ENCODE data around the gene GSTT2B.

Gene GSTT2B

GRCh38 chr22:23915290-23915689, 45.7 kb downstream of the GSTT2B start:
- no peak for TF ChIP-seq CTCF (IDR thresholded peaks at IDR 0.05; ENCODE audit: borderline replicate concordance, control extremely low read depth, extremely low read depth, insufficient read depth, missing control alignments)
- in situ Hi-C loops (cut with MboI; ENCODE audit: low sequenced_read_pairs, unreplicated experiment): no loop called here
- no peak for DNase-seq (ENCODE audit: low spot score)

GRCh38 chr22:23913661-23914353, 47.2 kb downstream of the GSTT2B start:
- in situ Hi-C loops (cut with MboI; ENCODE audit: low sequenced_read_pairs, unreplicated experiment): no loop called here
- no peak for TF ChIP-seq CTCF (IDR thresholded peaks at IDR 0.05; ENCODE audit: borderline replicate concordance, control extremely low read depth, extremely low read depth, insufficient read depth, missing control alignments)
- peak; percentile 99 for DNase-seq (ENCODE audit: low spot score)

DNA sequence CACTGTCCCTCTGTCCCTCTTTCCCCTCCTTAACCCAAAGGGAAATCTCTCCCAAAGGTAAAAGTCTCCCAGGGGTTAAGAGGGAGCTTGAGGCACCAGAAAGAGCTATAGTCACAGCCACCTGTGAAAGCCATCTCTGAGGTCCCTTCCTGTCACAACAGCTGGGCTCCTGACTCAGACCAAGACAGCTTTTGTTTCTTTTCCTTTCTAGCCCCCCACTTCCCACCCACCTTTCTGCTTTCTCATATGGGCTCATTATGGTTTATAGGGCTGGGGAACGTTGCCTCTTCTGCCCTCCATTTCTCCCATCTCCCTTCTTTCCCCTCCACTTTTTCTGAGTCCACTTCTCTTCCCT, 47.7 kb downstream of the GSTT2B start:
- in situ Hi-C loops (cut with MboI; ENCODE audit: low sequenced_read_pairs, unreplicated experiment): no loop called here
- DNase-seq (ENCODE audit: low spot score): peak; percentile 62
- no peak for TF ChIP-seq CTCF (IDR thresholded peaks at IDR 0.05; ENCODE audit: borderline replicate concordance, control extremely low read depth, extremely low read depth, insufficient read depth, missing control alignments)

DNA sequence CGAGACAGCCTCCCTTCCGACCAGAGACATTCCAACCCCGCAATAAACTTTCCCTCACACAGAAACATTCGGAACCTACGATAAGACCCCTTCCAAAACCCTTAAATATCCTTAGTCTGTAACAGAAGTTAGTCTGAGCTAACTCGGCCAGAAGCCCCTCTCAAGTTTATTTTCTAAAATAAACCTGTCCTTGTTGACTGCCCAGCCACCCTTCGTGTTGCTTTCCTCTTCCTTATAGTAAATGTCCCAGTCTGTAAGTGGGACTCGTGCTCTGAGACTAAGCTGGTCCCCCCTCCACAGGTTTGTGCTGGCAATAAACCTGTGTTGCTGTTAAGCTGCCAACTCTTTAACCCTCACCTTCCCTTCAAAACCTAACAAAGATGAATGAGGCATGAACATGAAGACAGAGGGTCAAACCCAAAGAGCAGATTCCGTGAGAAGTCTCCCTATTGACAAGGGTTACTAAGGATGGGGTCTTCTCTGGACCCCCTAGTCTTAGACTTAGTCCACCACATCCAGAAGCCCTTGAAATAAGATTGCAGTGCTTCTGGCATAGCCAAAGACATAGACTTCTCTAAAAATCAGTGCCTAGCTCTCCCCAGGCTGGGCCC, 48.6 kb downstream of the GSTT2B start:
- in situ Hi-C loops (cut with MboI; ENCODE audit: low sequenced_read_pairs, unreplicated experiment): no loop called here
- DNase-seq (ENCODE audit: low spot score): no peak
- TF ChIP-seq CTCF (IDR thresholded peaks at IDR 0.05; ENCODE audit: borderline replicate concordance, control extremely low read depth, extremely low read depth, insufficient read depth, missing control alignments): no peak

GRCh38 chr22:23911318-23911980, 49.5 kb downstream of the GSTT2B start:
- TF ChIP-seq CTCF (IDR thresholded peaks at IDR 0.05; ENCODE audit: borderline replicate concordance, control extremely low read depth, extremely low read depth, insufficient read depth, missing control alignments): no peak
- no peak for DNase-seq (ENCODE audit: low spot score)
- in situ Hi-C loops (cut with MboI; ENCODE audit: low sequenced_read_pairs, unreplicated experiment): no loop called here

GRCh38 chr22:23910496-23911190, 50.4 kb downstream of the GSTT2B start:
- in situ Hi-C loops (cut with MboI; ENCODE audit: low sequenced_read_pairs, unreplicated experiment): no loop called here
- no peak for TF ChIP-seq CTCF (IDR thresholded peaks at IDR 0.05; ENCODE audit: borderline replicate concordance, control extremely low read depth, extremely low read depth, insufficient read depth, missing control alignments)

More at GRCh38 chr22:23910496-23911190, 50.4 kb downstream of the GSTT2B start:
- no peak for DNase-seq (ENCODE audit: low spot score)
